ENCODE results near the gene TUT1. TPM values are rescaled to one million over a fixed set of nuclear protein-coding genes. Genes with fewer than 3 reads are reported as not detected.

The TUT1 gene
- total RNA-seq, 1 experiment from 2014 or later: 19.9 TPM

DNA sequence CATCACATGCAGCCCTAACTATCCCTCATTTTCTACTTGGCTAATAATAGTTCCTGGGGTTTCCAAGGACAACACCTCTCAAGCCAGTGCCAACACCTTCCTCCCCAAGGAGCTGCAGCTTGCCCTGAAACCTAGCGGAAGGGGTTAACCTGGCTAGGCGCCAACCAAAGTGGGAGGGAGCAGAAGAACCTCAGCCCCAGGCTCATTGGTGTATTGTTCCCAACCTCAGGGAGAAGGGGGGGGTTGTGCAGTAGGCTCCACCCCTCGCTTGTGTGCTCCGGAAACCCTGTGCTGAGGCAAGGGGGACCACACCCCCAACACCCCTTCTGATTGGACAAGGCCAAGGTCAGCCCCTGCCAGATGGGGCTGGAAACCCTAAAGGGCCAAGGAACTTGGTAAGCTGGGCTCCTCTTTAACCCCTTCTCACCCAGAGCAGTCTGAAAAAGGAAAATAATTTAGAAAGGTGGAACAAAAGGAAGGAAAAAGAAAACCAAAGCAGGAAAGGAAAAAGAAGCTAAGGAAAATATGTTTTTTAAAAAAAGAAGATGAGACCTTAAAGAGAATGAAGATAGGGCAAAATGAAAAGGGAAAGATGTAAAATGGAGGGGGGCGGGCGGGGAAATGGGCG lies 7.9 kb upstream of the TUT1 start:
- CTCF ChIA-PET: no interaction called here
- POLR2A ChIA-PET: interaction anchor here (0.7 kb wide), 2 partner anchors 46 to 103 kb away, joined by 3 to 7 read pairs; no protein-coding TSS in a partner anchor
- Histone ChIP-seq H3K27ac (ENCODE audit: low read length) (peak overlapping the region; percentile 62), H3K9me3 (ENCODE audit: control insufficient read depth, insufficient read depth, low read depth, low read length) (no peaks in the 10 kb centered on the region), H3K27me3 (ENCODE audit: control insufficient read depth, insufficient read depth, low read length) (no peaks in the 10 kb centered on the region), H3K4me3 (ENCODE audit: low read depth in 2 of 2, low read length in 2 of 2) (peak overlapping the region; percentile 39 to 70), H3K36me3 (ENCODE audit: control insufficient read depth, insufficient read depth, low read length) (peaks cover 33% of the 10 kb centered on the region), H3K4me1 (ENCODE audit: control insufficient read depth, insufficient read depth, low read length) (peaks cover 19% of the 10 kb centered on the region)
- no peak for TF ChIP-seq POLR2AphosphoS5 (IDR thresholded peaks at IDR 0.05; ENCODE audit: low read depth, low read length)
- TF ChIP-seq REST (IDR thresholded peaks at IDR 0.05; ENCODE audit: insufficient read depth in 1 of 2, low read depth in 2 of 2, low read length in 1 of 2): no peak
- TF ChIP-seq, protein P1, sequence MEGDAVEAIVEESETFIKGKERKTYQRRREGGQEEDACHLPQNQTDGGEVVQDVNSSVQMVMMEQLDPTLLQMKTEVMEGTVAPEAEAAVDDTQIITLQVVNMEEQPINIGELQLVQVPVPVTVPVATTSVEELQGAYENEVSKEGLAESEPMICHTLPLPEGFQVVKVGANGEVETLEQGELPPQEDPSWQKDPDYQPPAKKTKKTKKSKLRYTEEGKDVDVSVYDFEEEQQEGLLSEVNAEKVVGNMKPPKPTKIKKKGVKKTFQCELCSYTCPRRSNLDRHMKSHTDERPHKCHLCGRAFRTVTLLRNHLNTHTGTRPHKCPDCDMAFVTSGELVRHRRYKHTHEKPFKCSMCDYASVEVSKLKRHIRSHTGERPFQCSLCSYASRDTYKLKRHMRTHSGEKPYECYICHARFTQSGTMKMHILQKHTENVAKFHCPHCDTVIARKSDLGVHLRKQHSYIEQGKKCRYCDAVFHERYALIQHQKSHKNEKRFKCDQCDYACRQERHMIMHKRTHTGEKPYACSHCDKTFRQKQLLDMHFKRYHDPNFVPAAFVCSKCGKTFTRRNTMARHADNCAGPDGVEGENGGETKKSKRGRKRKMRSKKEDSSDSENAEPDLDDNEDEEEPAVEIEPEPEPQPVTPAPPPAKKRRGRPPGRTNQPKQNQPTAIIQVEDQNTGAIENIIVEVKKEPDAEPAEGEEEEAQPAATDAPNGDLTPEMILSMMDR (IDR thresholded peaks at IDR 0.05): no peak
- no peak for TF ChIP-seq TCF7L2 (IDR thresholded peaks at IDR 0.05; ENCODE audit: low read depth, low read length)
- TF ChIP-seq SIN3A (IDR thresholded peaks at IDR 0.05; ENCODE audit: borderline replicate concordance, insufficient read depth, low read depth, low read length): no peak
- no TSS peak for BruUV-seq (replicated peaks)
- ATAC-seq: peak; percentile 54
- in situ Hi-C loops (cut with HindIII; ENCODE audit: low pct_unique_long_range_greater_than_20kb, low sequenced_read_pairs) (no loop called here), intact Hi-C loops (cut with micrococcal nuclease; ENCODE audit: unreplicated experiment) (no loop called here)
- DNase-seq (ENCODE audit: low read depth, low spot score): no peak

- ChIA-PET CTCF (no interaction called here), POLR2A (no interaction called here)
- Histone ChIP-seq H3K27me3 (ENCODE audit: control insufficient read depth, insufficient read depth, low read length) (no peaks in the 10 kb centered on the region), H3K4me3 (ENCODE audit: low read depth in 2 of 2, low read length in 2 of 2) (no peak overlapping the region), H3K27ac (ENCODE audit: low read length) (no peak overlapping the region), H3K36me3 (ENCODE audit: control insufficient read depth, insufficient read depth, low read length) (peaks cover 28% of the 10 kb centered on the region), H3K4me1 (ENCODE audit: control insufficient read depth, insufficient read depth, low read length) (peaks cover 30% of the 10 kb centered on the region), H3K9me3 (ENCODE audit: control insufficient read depth, insufficient read depth, low read depth, low read length) (no peaks in the 10 kb centered on the region)
- in situ Hi-C loops (cut with HindIII; ENCODE audit: low pct_unique_long_range_greater_than_20kb, low sequenced_read_pairs): no loop called here
- intact Hi-C loops (cut with micrococcal nuclease; ENCODE audit: unreplicated experiment): no loop called here
- ATAC-seq (no peak), DNase-seq (ENCODE audit: low read depth, low spot score) (no peak)
- TF ChIP-seq SIN3A (IDR thresholded peaks at IDR 0.05; ENCODE audit: borderline replicate concordance, insufficient read depth, low read depth, low read length) (no peak), TCF7L2 (IDR thresholded peaks at IDR 0.05; ENCODE audit: low read depth, low read length) (no peak), REST (IDR thresholded peaks at IDR 0.05; ENCODE audit: insufficient read depth in 1 of 2, low read depth in 2 of 2, low read length in 1 of 2) (no peak)
- TF ChIP-seq, protein P1 (IDR thresholded peaks at IDR 0.05): no peak
- BruUV-seq (replicated peaks): no TSS peak
These were observed 3.8 kb upstream of the TUT1 start for GRCh38 chr11:62595124-62595523.

All from Panc1 (cell line).